ENCODE results near the gene GBP4. TPM values are rescaled to one million over a fixed set of nuclear protein-coding genes. Genes with fewer than 3 reads are reported as not detected.
A peak's percentile ranks its signal among the peaks of the same experiment; 100 is the strongest.

GBP4 gene
- polyA plus RNA-seq, 1 of the 3 experiments (the other 2 are of a cell fraction): 0.02 TPM

DNA sequence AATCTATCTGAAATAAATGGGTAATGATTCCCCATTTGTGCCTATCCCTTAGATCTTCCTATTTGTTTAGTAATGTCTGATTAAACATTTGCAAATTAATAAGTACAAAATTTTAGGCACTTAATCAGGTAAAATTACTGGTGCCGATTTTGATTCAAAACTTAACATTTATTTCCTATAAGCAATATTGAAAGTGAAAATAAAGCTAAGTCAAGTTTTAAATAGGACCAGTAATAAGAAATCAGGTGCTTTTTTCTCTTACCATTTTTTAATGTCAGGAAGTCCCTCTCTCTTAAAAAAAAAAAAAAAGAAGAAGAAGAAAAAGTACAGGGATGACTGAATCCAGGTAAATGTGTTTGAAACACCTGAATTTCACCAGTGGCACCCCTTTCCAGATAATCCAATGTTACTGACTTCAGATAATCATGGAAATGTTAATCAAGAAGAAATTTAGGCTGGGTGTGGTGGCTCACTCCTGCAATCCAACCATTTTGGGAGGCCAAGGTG is 836 bp upstream of the GBP4 start:
- CTCF ChIA-PET: interaction anchor here (1.2 kb wide), 1 partner anchor 114 kb away, joined by 3 read pairs; no protein-coding TSS in a partner anchor
- no peak for DNase-seq
- POLR2A ChIA-PET: no interaction called here
- Histone ChIP-seq H3K27me3 (ENCODE audit: insufficient read depth) (no peaks in the 10 kb centered on the region), H4K20me1 (ENCODE audit: insufficient read depth) (no peaks in the 10 kb centered on the region), H3K27ac (ENCODE audit: low read depth in 2 of 2, low read length in 1 of 2) (peak overlapping the region in 1 of 2 experiments; percentile 95; a peak in 1 of 4 replicates), H2AFZ (ENCODE audit: low read depth) (no peak overlapping the region), H3K36me3 (replicated peaks in 1 of 2; ENCODE audit: control insufficient read depth in 1 of 2, insufficient read depth in 2 of 2, low read length in 1 of 2) (no peaks in the 10 kb centered on the region), H3K4me1 (ENCODE audit: control insufficient read depth in 1 of 2, insufficient read depth in 2 of 2, low read depth in 1 of 2, low read length in 1 of 2) (peaks cover 11 to 20% of the 10 kb centered on the region in 2 experiments; a peak in 3 of 4 replicates), H3F3A (replicated peaks; ENCODE audit: insufficient read depth) (peaks cover 5% of the 10 kb centered on the region), H3K79me2 (ENCODE audit: insufficient read depth) (no peaks in the 10 kb centered on the region), H3K4me2 (no peak overlapping the region), H3K9me2 (no peaks in the 10 kb centered on the region), H3K9me3 (no peaks in the 10 kb centered on the region), H3K9ac (no peak overlapping the region), H3K4me3 (ENCODE audit: low read depth in 2 of 2, low read length in 1 of 2) (no peak overlapping the region)
- no peak for TF ChIP-seq CTCF (IDR thresholded peaks at IDR 0.05)
- TF ChIP-seq GABPA (IDR thresholded peaks at IDR 0.05; ENCODE audit: low read depth): no peak
- no peak for TF ChIP-seq USF2 (IDR thresholded peaks at IDR 0.05; ENCODE audit: borderline replicate concordance, low read depth, low read length)
- TF ChIP-seq MEF2A (IDR thresholded peaks at IDR 0.05; ENCODE audit: borderline replicate concordance, low read depth): no peak
- no peak for TF ChIP-seq RAD21 (IDR thresholded peaks at IDR 0.05; ENCODE audit: low read length)
- no peak for TF ChIP-seq GATA2 (CRISPR knock-in tag; IDR thresholded peaks at IDR 0.05)
- TF ChIP-seq, protein P1, sequence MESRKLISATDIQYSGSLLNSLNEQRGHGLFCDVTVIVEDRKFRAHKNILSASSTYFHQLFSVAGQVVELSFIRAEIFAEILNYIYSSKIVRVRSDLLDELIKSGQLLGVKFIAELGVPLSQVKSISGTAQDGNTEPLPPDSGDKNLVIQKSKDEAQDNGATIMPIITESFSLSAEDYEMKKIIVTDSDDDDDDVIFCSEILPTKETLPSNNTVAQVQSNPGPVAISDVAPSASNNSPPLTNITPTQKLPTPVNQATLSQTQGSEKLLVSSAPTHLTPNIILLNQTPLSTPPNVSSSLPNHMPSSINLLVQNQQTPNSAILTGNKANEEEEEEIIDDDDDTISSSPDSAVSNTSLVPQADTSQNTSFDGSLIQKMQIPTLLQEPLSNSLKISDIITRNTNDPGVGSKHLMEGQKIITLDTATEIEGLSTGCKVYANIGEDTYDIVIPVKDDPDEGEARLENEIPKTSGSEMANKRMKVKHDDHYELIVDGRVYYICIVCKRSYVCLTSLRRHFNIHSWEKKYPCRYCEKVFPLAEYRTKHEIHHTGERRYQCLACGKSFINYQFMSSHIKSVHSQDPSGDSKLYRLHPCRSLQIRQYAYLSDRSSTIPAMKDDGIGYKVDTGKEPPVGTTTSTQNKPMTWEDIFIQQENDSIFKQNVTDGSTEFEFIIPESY (IDR thresholded peaks at IDR 0.05; ENCODE audit: borderline replicate concordance, low read depth): no peak
- TF ChIP-seq TAF1 (IDR thresholded peaks at IDR 0.05; ENCODE audit: borderline replicate concordance, low read depth, low read length): no peak
- TF ChIP-seq NRF1 (IDR thresholded peaks at IDR 0.05; ENCODE audit: low read depth, low read length): no peak
- TF ChIP-seq TCF12 (IDR thresholded peaks at IDR 0.05): no peak
- no peak for TF ChIP-seq MAX (IDR thresholded peaks at IDR 0.05; ENCODE audit: low read depth)
- no peak for TF ChIP-seq EZH2phosphoT487 (IDR thresholded peaks at IDR 0.05; ENCODE audit: borderline replicate concordance, low read depth)
- no peak for TF ChIP-seq PBX3 (IDR thresholded peaks at IDR 0.05)
- no peak for TF ChIP-seq POLR2AphosphoS5 (IDR thresholded peaks at IDR 0.05; ENCODE audit: low read depth, low read length)
- TF ChIP-seq, protein P2, sequence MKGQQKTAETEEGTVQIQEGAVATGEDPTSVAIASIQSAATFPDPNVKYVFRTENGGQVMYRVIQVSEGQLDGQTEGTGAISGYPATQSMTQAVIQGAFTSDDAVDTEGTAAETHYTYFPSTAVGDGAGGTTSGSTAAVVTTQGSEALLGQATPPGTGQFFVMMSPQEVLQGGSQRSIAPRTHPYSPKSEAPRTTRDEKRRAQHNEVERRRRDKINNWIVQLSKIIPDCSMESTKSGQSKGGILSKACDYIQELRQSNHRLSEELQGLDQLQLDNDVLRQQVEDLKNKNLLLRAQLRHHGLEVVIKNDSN (IDR thresholded peaks at IDR 0.05; ENCODE audit: borderline replicate concordance, low read depth): no peak
- TF ChIP-seq ELF1 (IDR thresholded peaks at IDR 0.05): no peak
- no peak for TF ChIP-seq FOXM1 (IDR thresholded peaks at IDR 0.05; ENCODE audit: low read depth)
- TF ChIP-seq RFX5 (IDR thresholded peaks at IDR 0.05; ENCODE audit: low read length): no peak
- TF ChIP-seq JUND (IDR thresholded peaks at IDR 0.05): no peak
- TF ChIP-seq YY1 (IDR thresholded peaks at IDR 0.05; ENCODE audit: low read depth): no peak
- 61% methylated on average over 1 of the region's 1 CpG for WGBS (ENCODE audit: low lambda C conversion rate)
